ENCODE results near the gene PHPT1. TPM values are rescaled to one million over a fixed set of nuclear protein-coding genes. Genes with fewer than 3 reads are reported as not detected.
"Not testable (repeated sequence)": the region's sequence is repeated elsewhere in the genome, so short reads cannot be mapped to it uniquely, and the experiment has no call there.

PHPT1 gene
- total RNA-seq, 1 donor from 2014 or later: 215 TPM

- DNase-seq (ENCODE audit: low read depth): no peak
- Histone ChIP-seq H4K20me1 (ENCODE audit: insufficient read depth, low read length) (peaks cover 15% of the 10 kb centered on the region), H3K36me3 (ENCODE audit: insufficient read depth, low read length) (no peaks in the 10 kb centered on the region), H3K9ac (ENCODE audit: low read length) (no peak overlapping the region), H3K4me3 (ENCODE audit: insufficient read depth, low read depth, low read length) (no peak overlapping the region), H3K4me1 (ENCODE audit: insufficient read depth, low read length) (peaks cover 13% of the 10 kb centered on the region), H3K27me3 (ENCODE audit: insufficient read depth, low read length) (no peaks in the 10 kb centered on the region), H3K79me2 (ENCODE audit: insufficient read depth, low read length) (no peaks in the 10 kb centered on the region), H3K4me2 (ENCODE audit: low read length) (no peak overlapping the region), H3K27ac (ENCODE audit: low read depth, low read length) (no peak overlapping the region), H2AFZ (ENCODE audit: low read depth, low read length) (no peak overlapping the region), H3K9me3 (ENCODE audit: insufficient read depth, low read depth, low read length) (no peaks in the 10 kb centered on the region)
- Mint-ChIP-seq H3K4me1 (ENCODE audit: low read depth, unreplicated experiment) (peaks cover 12% of the 10 kb centered on the region), H3K36me3 (ENCODE audit: low read depth, unreplicated experiment) (peaks cover 5% of the 10 kb centered on the region), H3K27ac (ENCODE audit: unreplicated experiment) (no peak overlapping the region), H3K9me3 (ENCODE audit: unreplicated experiment) (no peaks in the 10 kb centered on the region), H3K4me3 (ENCODE audit: unreplicated experiment) (no peak overlapping the region), H3K27me3 (ENCODE audit: low read depth, unreplicated experiment) (no peaks in the 10 kb centered on the region)
- TF ChIP-seq EZH2 (IDR thresholded peaks at IDR 0.05; ENCODE audit: insufficient read depth, low read length) (no peak), CTCF (IDR thresholded peaks at IDR 0.05; ENCODE audit: insufficient read depth, low read depth, low read length) (no peak)
- no peak for FAIRE-seq
These were observed 11.9 kb upstream of the PHPT1 start for GRCh38 chr9:136837146-136837855.

GRCh38 chr9:136837856-136838277 lies 11.3 kb upstream of the PHPT1 start:
- FAIRE-seq; H3K27ac ChIP-seq (ENCODE audit: low read depth, low read length); H3K27me3 Mint-ChIP-seq (ENCODE audit: low read depth, unreplicated experiment); H3K27me3 ChIP-seq (ENCODE audit: insufficient read depth, low read length); H3K9me3 Mint-ChIP-seq (ENCODE audit: unreplicated experiment); H3K36me3 ChIP-seq (ENCODE audit: insufficient read depth, low read length); H3K4me2 ChIP-seq (ENCODE audit: low read length); H3K79me2 ChIP-seq (ENCODE audit: insufficient read depth, low read length); H3K9ac ChIP-seq (ENCODE audit: low read length); H3K4me3 Mint-ChIP-seq (ENCODE audit: unreplicated experiment); H3K36me3 Mint-ChIP-seq (ENCODE audit: low read depth, unreplicated experiment); H3K9me3 ChIP-seq (ENCODE audit: insufficient read depth, low read depth, low read length); H3K27ac Mint-ChIP-seq (ENCODE audit: unreplicated experiment); H2AFZ ChIP-seq (ENCODE audit: low read depth, low read length); H3K4me3 ChIP-seq (ENCODE audit: insufficient read depth, low read depth, low read length); DNase-seq (ENCODE audit: low read depth): not testable (repeated sequence)
- peaks cover 12% of the 10 kb centered on the region for H3K4me1 Mint-ChIP-seq (ENCODE audit: low read depth, unreplicated experiment)
- peaks cover 15% of the 10 kb centered on the region for H4K20me1 ChIP-seq (ENCODE audit: insufficient read depth, low read length)
- peaks cover 13% of the 10 kb centered on the region for H3K4me1 ChIP-seq (ENCODE audit: insufficient read depth, low read length)

GRCh38 chr9:136838314-136839228 lies 10.6 kb upstream of the PHPT1 start:
- H3K4me3 ChIP-seq (ENCODE audit: insufficient read depth, low read depth, low read length): no peak overlapping the region
- peaks cover 13% of the 10 kb centered on the region for H3K4me1 ChIP-seq (ENCODE audit: insufficient read depth, low read length)
- no peaks in the 10 kb centered on the region for H3K36me3 ChIP-seq (ENCODE audit: insufficient read depth, low read length)
- peaks cover 12% of the 10 kb centered on the region for H3K4me1 Mint-ChIP-seq (ENCODE audit: low read depth, unreplicated experiment)
- no peaks in the 10 kb centered on the region for H3K27me3 Mint-ChIP-seq (ENCODE audit: low read depth, unreplicated experiment)
- no peak overlapping the region for H3K27ac Mint-ChIP-seq (ENCODE audit: unreplicated experiment)
- H4K20me1 ChIP-seq (ENCODE audit: insufficient read depth, low read length): peaks cover 15% of the 10 kb centered on the region
- no peak overlapping the region for H3K27ac ChIP-seq (ENCODE audit: low read depth, low read length)
- no peaks in the 10 kb centered on the region for H3K79me2 ChIP-seq (ENCODE audit: insufficient read depth, low read length)
- FAIRE-seq (no peak), DNase-seq (ENCODE audit: low read depth) (no peak)
- no peaks in the 10 kb centered on the region for H3K9me3 ChIP-seq (ENCODE audit: insufficient read depth, low read depth, low read length)
- H3K36me3 Mint-ChIP-seq (ENCODE audit: low read depth, unreplicated experiment): peaks cover 3% of the 10 kb centered on the region
- H3K9ac ChIP-seq (ENCODE audit: low read length): no peak overlapping the region
- TF ChIP-seq CTCF (IDR thresholded peaks at IDR 0.05; ENCODE audit: insufficient read depth, low read depth, low read length) (no peak), EZH2 (IDR thresholded peaks at IDR 0.05; ENCODE audit: insufficient read depth, low read length) (no peak)
- H2AFZ ChIP-seq (ENCODE audit: low read depth, low read length): no peak overlapping the region
- no peak overlapping the region for H3K4me3 Mint-ChIP-seq (ENCODE audit: unreplicated experiment)
- no peaks in the 10 kb centered on the region for H3K9me3 Mint-ChIP-seq (ENCODE audit: unreplicated experiment)
- H3K4me2 ChIP-seq (ENCODE audit: low read length): no peak overlapping the region
- H3K27me3 ChIP-seq (ENCODE audit: insufficient read depth, low read length): no peaks in the 10 kb centered on the region

All from astrocyte (in vitro differentiated cells and primary cell).